ENCODE results near the gene AK5. TPM values are rescaled to one million over a fixed set of nuclear protein-coding genes. Genes with fewer than 3 reads are reported as not detected.
A peak's percentile ranks its signal among the peaks of the same experiment; 100 is the strongest.
"Not testable (repeated sequence)": the region's sequence is repeated elsewhere in the genome, so short reads cannot be mapped to it uniquely, and the experiment has no call there.

AK5 gene
- total and polyA plus RNA-seq, 3 donors from 2014 or later, result 28.0 to 40.4 (median 28.7) TPM

DNA sequence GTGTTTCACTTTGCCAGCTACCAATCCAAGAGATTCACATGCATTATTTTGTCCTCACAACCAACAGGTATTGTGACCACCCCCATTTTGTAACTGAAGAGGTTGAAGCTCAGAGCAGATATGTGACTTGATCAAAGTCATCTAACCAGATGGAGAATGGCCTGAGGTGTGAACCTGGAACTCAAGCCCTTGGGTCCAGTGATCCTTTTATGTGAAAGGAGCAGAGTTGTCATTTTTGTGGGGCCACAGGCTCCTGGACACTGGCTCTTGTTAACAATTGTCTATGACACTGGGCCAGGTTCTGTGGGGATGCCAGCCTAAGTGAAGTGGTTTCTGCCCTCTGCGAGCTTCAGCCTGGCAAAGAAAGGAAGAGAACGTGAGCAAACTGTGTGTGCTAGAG lies 228.1 kb downstream of the AK5 start:
- no peak for DNase-seq
- no peaks in the 10 kb centered on the region for H3K27me3 ChIP-seq
- no peaks in the 10 kb centered on the region for H3K9me3 ChIP-seq
- H3K4me3 ChIP-seq, result no peak overlapping the region
- H3K27ac ChIP-seq, result no peak overlapping the region
- intact Hi-C loops (cut with DNase I; ENCODE audit: low total_unique reads), result no loop called here
- H3K4me1 ChIP-seq, result peaks cover 3% of the 10 kb centered on the region
- TF ChIP-seq, protein P1, sequence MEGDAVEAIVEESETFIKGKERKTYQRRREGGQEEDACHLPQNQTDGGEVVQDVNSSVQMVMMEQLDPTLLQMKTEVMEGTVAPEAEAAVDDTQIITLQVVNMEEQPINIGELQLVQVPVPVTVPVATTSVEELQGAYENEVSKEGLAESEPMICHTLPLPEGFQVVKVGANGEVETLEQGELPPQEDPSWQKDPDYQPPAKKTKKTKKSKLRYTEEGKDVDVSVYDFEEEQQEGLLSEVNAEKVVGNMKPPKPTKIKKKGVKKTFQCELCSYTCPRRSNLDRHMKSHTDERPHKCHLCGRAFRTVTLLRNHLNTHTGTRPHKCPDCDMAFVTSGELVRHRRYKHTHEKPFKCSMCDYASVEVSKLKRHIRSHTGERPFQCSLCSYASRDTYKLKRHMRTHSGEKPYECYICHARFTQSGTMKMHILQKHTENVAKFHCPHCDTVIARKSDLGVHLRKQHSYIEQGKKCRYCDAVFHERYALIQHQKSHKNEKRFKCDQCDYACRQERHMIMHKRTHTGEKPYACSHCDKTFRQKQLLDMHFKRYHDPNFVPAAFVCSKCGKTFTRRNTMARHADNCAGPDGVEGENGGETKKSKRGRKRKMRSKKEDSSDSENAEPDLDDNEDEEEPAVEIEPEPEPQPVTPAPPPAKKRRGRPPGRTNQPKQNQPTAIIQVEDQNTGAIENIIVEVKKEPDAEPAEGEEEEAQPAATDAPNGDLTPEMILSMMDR (IDR thresholded peaks at IDR 0.05), result no peak
- TF ChIP-seq POLR2A (IDR thresholded peaks at IDR 0.05), result no peak
- 97 to 100% methylated on average over 2 of the region's 2 CpGs for WGBS, 2 donors
- H3K36me3 ChIP-seq (ENCODE audit: low read depth, missing control alignments), result no peaks in the 10 kb centered on the region

GRCh38 chr1:77511440-77511840 lies 229.6 kb downstream of the AK5 start:
- Histone ChIP-seq H3K27me3 (no peaks in the 10 kb centered on the region), H3K4me3 (no peak overlapping the region), H3K27ac (no peak overlapping the region), H3K9me3 (no peaks in the 10 kb centered on the region), H3K4me1 (peaks cover 12% of the 10 kb centered on the region), H3K36me3 (ENCODE audit: low read depth, missing control alignments) (no peaks in the 10 kb centered on the region)
- TF ChIP-seq POLR2A (IDR thresholded peaks at IDR 0.05), result no peak
- TF ChIP-seq, protein P1 (IDR thresholded peaks at IDR 0.05), result no peak
- DNase-seq, result no peak
- intact Hi-C loops (cut with DNase I; ENCODE audit: low total_unique reads), result no loop called here
- WGBS, 2 donors, result 58 to 79% methylated on average over 2 of the region's 2 CpGs

DNA sequence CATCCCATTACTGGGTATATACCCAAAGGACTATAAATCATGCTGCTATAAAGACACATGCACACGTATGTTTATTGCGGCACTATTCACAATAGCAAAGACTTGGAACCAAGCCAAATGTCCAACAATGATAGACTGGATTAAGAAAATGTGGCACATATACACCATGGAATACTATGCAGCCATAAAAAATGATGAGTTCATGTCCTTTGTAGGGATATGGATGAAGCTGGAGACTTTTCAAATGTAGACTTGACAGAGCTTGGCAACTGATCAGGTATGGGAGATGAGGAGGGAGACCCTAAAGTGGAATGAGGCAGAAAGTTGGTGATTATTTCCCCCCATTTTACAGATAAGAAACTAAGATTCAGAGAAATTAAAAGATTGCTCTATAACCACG lies 230.8 kb downstream of the AK5 start:
- H3K9me3 ChIP-seq; intact Hi-C loops (cut with DNase I; ENCODE audit: low total_unique reads); H3K27me3 ChIP-seq; H3K27ac ChIP-seq; H3K4me3 ChIP-seq; DNase-seq; H3K36me3 ChIP-seq (ENCODE audit: low read depth, missing control alignments): not testable (repeated sequence)
- peaks cover 12% of the 10 kb centered on the region for H3K4me1 ChIP-seq
- WGBS, 2 donors, result 93 to 100% methylated on average over 1 to 3 of the region's 3 CpGs

DNA sequence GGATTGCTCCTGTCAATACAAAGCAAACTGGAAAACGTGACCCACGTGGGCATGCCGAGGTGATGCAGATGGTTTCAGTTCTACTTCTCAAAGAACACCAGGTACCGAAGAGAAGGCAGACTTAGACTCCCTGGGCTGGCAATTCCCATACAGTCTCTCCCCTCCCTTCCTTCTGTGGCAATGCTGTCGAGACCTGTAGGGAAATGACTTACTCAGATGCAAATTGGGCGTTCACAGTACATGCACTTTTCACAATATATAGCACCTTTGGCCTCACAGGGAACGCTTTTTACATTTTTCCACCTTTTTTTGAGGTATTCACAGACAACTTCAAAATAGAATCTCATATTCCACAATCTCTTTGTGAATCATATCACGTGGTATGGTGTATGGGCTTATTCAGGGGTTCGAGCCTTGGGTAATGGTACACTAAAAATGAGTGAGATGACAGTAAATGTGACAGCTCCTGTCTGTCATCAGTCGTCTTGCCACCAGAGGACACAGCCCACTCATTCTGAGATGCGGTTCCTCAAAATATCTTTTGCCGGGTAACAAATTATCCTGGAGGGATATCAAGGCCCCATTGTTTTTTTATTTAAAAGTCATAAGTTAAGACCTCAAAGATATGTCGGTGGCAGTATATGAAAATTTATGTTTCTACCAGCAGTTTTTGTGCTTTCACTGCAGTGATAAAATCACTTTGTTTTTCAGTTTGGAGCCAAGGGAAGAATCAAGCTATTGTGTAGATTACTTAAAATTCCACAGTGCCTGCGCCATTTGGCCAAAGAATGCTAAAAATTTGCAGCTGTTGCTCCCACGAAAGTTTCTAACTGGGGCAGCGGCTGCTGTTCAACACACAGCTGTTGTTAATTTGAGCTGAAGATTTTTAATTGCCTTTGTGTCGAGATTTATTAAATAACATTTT lies 232.3 kb downstream of the AK5 start:
- no peak overlapping the region for H3K4me3 ChIP-seq
- WGBS, 2 donors, result 51 to 57% methylated on average over 17 of the region's 17 CpGs
- peaks cover 12% of the 10 kb centered on the region for H3K4me1 ChIP-seq
- peak; percentile 42 for DNase-seq
- no peaks in the 10 kb centered on the region for H3K9me3 ChIP-seq
- TF ChIP-seq, protein P1 (IDR thresholded peaks at IDR 0.05), result no peak
- no peak for TF ChIP-seq POLR2A (IDR thresholded peaks at IDR 0.05)
- intact Hi-C loops (cut with DNase I; ENCODE audit: low total_unique reads), result no loop called here
- H3K27me3 ChIP-seq, result no peaks in the 10 kb centered on the region
- H3K27ac ChIP-seq, result no peak overlapping the region
- no peaks in the 10 kb centered on the region for H3K36me3 ChIP-seq (ENCODE audit: low read depth, missing control alignments)

DNA sequence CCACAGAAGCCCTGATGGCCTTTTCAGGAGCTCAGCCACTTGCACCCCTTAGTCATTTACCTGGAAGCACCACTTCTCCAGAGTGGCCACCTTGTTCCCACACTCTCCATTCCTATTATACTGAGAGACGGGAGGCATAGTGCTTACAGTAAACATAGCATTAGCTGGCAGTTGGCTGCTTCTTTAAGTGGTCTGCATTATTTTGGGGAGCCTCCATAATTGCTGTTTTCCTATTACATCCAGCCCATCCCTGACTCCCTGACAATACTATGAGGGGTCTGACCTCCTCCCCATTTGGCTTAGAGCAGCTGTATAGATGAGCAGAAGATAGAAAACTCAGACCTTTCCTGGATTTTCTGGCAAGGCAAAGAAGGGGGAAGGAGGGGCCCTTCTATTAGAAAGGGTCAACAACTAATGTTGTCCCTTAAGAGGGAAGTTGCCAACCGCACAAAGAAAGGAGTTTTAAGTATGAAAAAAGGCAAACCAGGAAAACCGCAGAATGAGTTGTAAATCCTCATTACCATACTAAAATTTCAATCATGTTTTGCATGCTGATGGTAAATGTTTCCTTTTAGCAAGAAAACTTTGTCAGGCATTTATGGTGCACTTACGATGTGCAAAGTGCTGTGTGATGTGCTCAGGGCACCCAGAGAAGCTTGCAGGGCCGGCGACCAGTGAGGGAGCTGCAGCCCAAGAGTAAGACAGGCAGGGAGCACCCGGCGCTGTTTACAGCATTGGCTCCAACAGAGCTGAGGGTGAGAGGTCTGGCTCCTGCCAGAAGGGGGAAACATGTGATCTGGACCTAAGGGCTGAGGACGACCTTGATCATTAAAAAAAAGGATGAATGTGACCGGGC lies 233.3 kb downstream of the AK5 start:
- Histone ChIP-seq H3K4me1 (peaks cover 12% of the 10 kb centered on the region), H3K4me3 (no peak overlapping the region), H3K27ac (no peak overlapping the region), H3K36me3 (ENCODE audit: low read depth, missing control alignments) (no peaks in the 10 kb centered on the region), H3K27me3 (no peaks in the 10 kb centered on the region), H3K9me3 (no peaks in the 10 kb centered on the region)
- intact Hi-C loops (cut with DNase I; ENCODE audit: low total_unique reads), result no loop called here
- peak; percentile 68 for DNase-seq
- 37 to 43% methylated on average over 10 of the region's 10 CpGs for WGBS, 2 donors
- TF ChIP-seq, protein P1 (IDR thresholded peaks at IDR 0.05), result no peak
- no peak for TF ChIP-seq POLR2A (IDR thresholded peaks at IDR 0.05)
